ENCODE measurements around the gene TMEM259. TPM values are rescaled to one million over a fixed set of nuclear protein-coding genes. Genes with fewer than 3 reads are reported as not detected.

TMEM259 gene
- total and polyA plus RNA-seq, 2 of the 13 experiments (the other 11 are each of a cell fraction or from before 2014, with no cell fraction given): 64.7 to 164 TPM

- TF ChIP-seq ZNF687 (CRISPR knock-in tag; IDR thresholded peaks at IDR 0.05): 0 out of 2 replicates have a peak, but pooled peaks have one; percentile 20
- TF ChIP-seq ZNF142 (CRISPR knock-in tag; IDR thresholded peaks at IDR 0.05): no peak
- no peak for TF ChIP-seq KDM2A (CRISPR knock-in tag; IDR thresholded peaks at IDR 0.05; ENCODE audit: borderline replicate concordance, low read depth)
- TF ChIP-seq IKZF4 (CRISPR knock-in tag; IDR thresholded peaks at IDR 0.05; ENCODE audit: borderline replicate concordance, low read depth, not compliant biosample characterization): no peak
- TF ChIP-seq ISX (CRISPR knock-in tag; conservative IDR thresholded peaks at IDR 0.05): no peak
- peak; percentile 57 for TF ChIP-seq ZFP36 (IDR thresholded peaks at IDR 0.05; ENCODE audit: borderline replicate concordance, low read depth, low read length, partially characterized antibody)
- no peak for TF ChIP-seq ATF4 (CRISPR knock-in tag; IDR thresholded peaks at IDR 0.05)
Measured at GRCh38 chr19:1053176-1054101, 32.5 kb upstream of the TMEM259 start (continued).

All from HepG2 (cell line).